ENCODE data around the gene WDR87. TPM values are rescaled to one million over a fixed set of nuclear protein-coding genes. Genes with fewer than 3 reads are reported as not detected.
"Not testable (repeated sequence)": the region's sequence is repeated elsewhere in the genome, so short reads cannot be mapped to it uniquely, and the experiment has no call there.

Gene WDR87
- total RNA-seq, 1 donor from 2014 or later: not detected

- no peak for DNase-seq (ENCODE audit: low spot score)
- intact Hi-C loops (cut with DNase I): no loop called here
These were observed 26.9 kb upstream of the WDR87 start for GRCh38 chr19:37932985-37933936.

DNA sequence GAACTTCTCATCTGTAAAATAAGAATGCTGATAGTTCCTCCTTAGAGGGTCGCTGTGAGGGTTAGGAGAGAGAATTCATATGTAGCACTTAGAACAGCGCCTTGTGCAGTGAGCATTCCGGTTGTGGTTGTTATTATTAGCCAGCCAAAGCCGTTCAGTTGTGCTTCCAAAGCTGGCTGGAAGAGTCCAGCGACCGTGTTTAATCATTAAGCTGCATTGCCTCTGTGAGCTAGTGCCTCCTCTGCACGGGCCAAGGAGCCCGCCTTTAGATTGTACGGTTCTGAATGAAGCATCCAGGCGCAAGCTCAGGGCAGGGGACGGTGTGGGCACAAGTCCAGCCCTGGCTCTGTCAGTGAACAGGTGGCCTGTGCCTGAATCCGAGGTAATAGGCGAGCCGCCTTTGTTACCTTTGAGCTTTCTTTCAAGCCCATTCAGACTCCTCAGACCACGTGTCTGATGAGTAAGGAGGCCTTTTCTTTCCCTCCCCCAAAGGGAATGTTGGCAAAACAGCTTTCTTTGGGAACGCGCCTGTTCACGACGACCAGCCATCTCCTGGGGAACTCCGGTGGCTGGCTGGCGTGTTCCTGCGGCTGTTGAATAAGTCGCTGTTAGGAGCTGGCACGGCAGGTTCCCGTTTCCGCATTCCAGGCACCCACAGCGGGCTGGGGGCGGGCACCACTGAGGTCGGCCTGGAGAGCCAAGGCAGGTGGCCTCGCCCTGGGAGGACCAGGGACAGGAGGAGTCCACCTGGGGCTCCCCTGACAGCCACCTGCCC lies 25.7 kb upstream of the WDR87 start:
- peak; percentile 84 for DNase-seq (ENCODE audit: low spot score)
- intact Hi-C loops (cut with DNase I): no loop called here

DNA sequence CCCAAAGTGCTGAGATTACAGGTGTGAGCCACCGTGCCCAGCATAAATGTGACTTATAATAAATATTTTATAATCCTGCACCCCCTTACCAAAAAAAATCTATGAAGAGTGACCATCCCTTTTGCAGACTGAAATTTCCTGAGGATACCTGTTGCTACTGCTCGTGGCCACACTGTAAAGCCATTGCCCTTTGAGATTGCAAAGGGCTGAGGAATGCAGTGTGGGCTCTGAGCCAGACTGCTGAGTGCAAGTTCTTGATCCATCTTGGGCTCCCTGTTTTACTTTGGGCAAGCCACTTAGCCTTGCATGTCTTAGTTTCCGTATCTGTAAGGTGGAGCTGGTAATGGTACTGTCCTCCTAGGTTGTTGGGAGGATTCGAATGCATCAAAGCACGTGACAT lies 24.0 kb upstream of the WDR87 start:
- no peak for DNase-seq (ENCODE audit: low spot score)
- intact Hi-C loops (cut with DNase I): no loop called here

DNA sequence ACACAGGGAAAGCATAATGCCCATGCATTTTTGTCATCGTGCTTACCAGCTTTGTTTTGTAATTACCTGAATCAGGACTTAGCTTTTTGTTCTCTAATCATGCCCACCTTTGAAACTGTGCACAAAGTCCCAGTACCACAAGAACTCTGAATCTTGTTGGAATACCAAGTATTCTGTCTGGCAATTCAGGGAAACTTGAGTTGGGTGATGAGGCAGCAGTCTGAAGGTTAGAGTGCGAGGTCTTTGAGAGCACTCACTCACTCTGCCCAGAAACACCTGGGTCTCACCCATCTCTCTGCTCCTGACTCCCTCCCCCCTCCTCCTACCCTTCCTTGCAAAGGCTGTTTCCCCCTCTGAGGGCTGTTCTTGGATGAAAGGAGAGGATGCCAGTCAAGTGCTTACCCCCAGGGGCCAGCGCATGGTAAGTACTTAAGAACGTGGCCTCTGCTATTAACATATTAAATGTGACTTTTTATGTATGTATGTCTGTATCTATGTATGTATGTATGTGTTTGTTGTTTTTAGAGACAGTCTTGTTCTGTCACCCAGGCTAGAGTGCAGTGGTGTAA lies 23.0 kb upstream of the WDR87 start:
- no peak for DNase-seq (ENCODE audit: low spot score)
- intact Hi-C loops (cut with DNase I): no loop called here

GRCh38 chr19:37928527-37929286 lies 22.3 kb upstream of the WDR87 start:
- intact Hi-C loops (cut with DNase I): no loop called here

DNA sequence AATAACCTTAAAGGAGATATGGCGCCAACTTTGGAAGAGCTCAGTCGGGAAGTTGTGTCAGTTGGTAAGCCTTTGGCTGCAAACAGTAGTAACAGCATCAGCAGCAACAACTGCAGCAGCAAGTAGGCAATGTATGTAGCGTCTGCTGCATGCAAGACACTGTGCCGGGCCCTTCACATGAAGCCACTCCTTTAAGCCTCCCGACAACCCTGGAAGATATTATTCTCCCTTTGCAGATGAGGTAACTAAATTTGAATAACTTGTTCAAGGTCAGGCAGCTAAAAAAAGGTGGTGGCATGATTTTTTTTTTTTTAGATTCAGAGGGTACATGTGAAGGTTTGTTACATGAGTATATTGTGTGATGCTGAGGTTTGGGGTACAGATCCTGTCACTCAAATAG lies 20.3 kb upstream of the WDR87 start:
- intact Hi-C loops (cut with DNase I): no loop called here
- no peak for DNase-seq (ENCODE audit: low spot score)

More at GRCh38 chr19:37928527-37929286, 22.3 kb upstream of the WDR87 start:
- no peak for DNase-seq (ENCODE audit: low spot score)

GRCh38 chr19:37926255-37926654 lies 19.9 kb upstream of the WDR87 start:
- DNase-seq (ENCODE audit: low spot score): no peak

GRCh38 chr19:37925212-37925611 lies 18.8 kb upstream of the WDR87 start:
- DNase-seq (ENCODE audit: low spot score): no peak
- intact Hi-C loops (cut with DNase I): no loop called here

More at GRCh38 chr19:37926255-37926654, 19.9 kb upstream of the WDR87 start:
- intact Hi-C loops (cut with DNase I): no loop called here

DNA sequence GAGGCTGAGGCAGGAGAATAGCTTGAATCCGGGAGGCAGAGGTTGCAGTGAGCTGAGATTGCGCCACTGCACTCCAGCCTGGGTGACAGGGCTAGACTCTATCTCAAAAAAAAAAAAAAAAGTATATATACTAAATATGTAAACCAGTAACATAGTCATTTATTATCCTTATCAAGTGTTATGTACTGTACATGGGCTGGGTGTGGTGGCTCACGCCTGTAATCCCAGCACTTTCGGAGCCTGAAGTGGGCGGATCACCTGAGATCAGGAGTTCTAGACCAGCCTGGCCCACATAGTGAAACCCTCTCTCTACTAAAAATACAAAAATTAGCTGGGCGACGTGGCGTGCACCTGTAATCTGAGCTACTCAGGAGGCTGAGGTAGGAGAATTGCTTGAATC lies 18.2 kb upstream of the WDR87 start:
- intact Hi-C loops (cut with DNase I); DNase-seq (ENCODE audit: low spot score): not testable (repeated sequence)

DNA sequence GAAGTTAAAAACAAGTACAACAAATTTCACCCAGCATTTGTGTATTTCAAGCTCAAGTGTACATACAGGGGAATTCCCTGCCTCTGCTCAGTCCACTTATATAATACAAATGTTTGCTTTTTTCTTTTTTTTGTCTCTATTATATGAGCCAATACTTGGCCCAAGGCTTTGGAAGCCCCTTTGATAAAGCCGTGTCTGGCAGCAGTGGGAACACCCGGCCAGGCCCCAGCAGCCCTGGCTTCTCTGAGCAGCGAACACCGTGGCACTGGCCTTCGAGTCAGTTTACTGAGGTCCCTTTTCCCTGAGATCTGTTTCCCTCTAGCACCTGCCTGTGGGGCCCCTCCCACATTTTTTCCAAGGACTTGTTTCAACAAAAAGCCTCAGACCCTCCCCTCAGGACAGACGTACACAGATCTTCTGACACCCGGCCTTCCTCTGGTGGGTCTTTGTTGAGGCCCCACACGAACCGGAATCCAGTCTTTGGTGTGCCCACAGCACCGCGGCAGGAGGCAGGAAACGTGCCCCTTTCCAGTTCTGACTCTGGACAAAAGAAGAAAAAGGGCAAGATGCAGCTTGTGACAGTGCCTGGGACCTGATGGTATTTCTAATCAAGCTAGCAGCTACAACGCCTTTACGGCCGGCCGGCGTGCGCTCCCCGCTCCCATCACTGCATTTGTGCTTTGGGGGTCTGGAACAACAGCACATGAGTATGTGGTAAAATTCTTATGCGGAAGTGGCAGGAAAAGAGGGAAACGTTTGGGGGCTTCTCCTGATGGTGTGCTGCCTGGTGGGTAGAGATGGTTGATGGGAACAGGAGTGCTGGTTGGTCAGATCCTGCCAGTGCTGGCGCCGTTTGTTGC lies 14.4 kb upstream of the WDR87 start:
- no peak for DNase-seq (ENCODE audit: low spot score)
- intact Hi-C loops (cut with DNase I): no loop called here

- intact Hi-C loops (cut with DNase I): no loop called here
These were observed 8.5 kb upstream of the WDR87 start for GRCh38 chr19:37914908-37915307.

GRCh38 chr19:37909661-37910199 lies 3.3 kb upstream of the WDR87 start:
- intact Hi-C loops (cut with DNase I): loop anchor here (5.0 kb wide), 1 partner anchor 428 kb away; the partner anchor contains the start of gene CATSPERG
- DNase-seq (ENCODE audit: low spot score): no peak

More at GRCh38 chr19:37914908-37915307, 8.5 kb upstream of the WDR87 start:
- DNase-seq (ENCODE audit: low spot score): no peak

GRCh38 chr19:37907735-37908455 lies 1.5 kb upstream of the WDR87 start:
- intact Hi-C loops (cut with DNase I): loop anchor here (2.0 to 5.0 kb wide), 3 partner anchors 97 to 429 kb away; partner anchors contain the start of gene CATSPERG
- DNase-seq (ENCODE audit: low spot score): no peak

GRCh38 chr19:37906869-37907734 lies 708 bp upstream of the WDR87 start, which contains the start of gene SIPA1L3:
SIPA1L3 (plus strand) TSS chr19:37907208; CDS start chr19:38081566, 174,358 bp downstream.
- peak; percentile 97 for DNase-seq (ENCODE audit: low spot score)
- intact Hi-C loops (cut with DNase I): loop anchor here (2.0 to 5.0 kb wide), 3 partner anchors 98 to 430 kb away; partner anchors contain the start of gene CATSPERG

DNA sequence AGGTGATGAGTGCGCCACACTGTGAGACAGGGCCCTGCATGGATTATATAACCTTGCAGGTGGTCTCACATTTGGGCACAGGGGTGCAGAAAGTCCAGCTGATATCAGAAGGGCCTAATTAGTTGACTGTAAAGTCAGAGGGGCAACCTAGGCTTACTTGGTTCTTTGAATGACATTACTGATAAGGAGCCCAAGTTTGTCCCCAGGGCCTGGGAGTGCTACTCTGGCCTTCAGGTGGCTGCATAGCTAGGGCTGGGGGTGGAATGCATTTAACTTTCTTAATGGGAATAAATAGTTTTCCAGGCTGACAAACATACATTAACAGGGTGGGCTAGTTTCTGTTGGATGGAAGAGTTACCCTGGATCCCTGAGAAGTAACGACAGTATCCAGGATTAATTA lies 3.3 kb downstream of the WDR87 start:
- DNase-seq (ENCODE audit: low spot score): no peak

GRCh38 chr19:37902668-37903067 lies 3.7 kb downstream of the WDR87 start:
- peak; percentile 84 for DNase-seq (ENCODE audit: low spot score)
- intact Hi-C loops (cut with DNase I): no loop called here

More for the DNA sequence above, 3.3 kb downstream of the WDR87 start:
- intact Hi-C loops (cut with DNase I): no loop called here

Data from cardiac septum (tissue), 1 donor.